ENCODE results near the gene DDI2. TPM values are rescaled to one million over a fixed set of nuclear protein-coding genes. Genes with fewer than 3 reads are reported as not detected.
A peak's percentile ranks its signal among the peaks of the same experiment; 100 is the strongest.

Gene DDI2
- polyA plus RNA-seq, 1 experiment: 7.8 TPM

- peak overlapping the region; percentile 0; the same call in 1 of the 2 replicates for H3K4me3 ChIP-seq (ENCODE audit: low read depth, low read length)
- H3K27ac ChIP-seq (ENCODE audit: low read depth, low read length): peak overlapping the region; percentile 98
- peak; percentile 28; the same call in 1 of the 2 replicates for TF ChIP-seq CTCF (IDR thresholded peaks at IDR 0.05; ENCODE audit: low read depth, low read length)
- no peak for DNase-seq (ENCODE audit: low read depth, low spot score)
- ChIA-PET POLR2A (interaction anchor here (1.1 kb wide), 1 partner anchor 10 kb away, joined by 4 read pairs; no protein-coding TSS in a partner anchor), CTCF (interaction anchor here (0.7 kb wide), 1 partner anchor 21 kb away, joined by 11 read pairs; no protein-coding TSS in a partner anchor)
- no peaks in the 10 kb centered on the region for H3K27me3 ChIP-seq (ENCODE audit: control insufficient read depth, insufficient read depth, low read length)
- no peaks in the 10 kb centered on the region for H3K9me3 ChIP-seq (ENCODE audit: control insufficient read depth, insufficient read depth, low read length)
These were observed 85.7 kb downstream of the DDI2 start for GRCh38 chr1:15702722-15703550.

- POLR2A ChIA-PET: no interaction called here
- CTCF ChIA-PET: no interaction called here
- no peaks in the 10 kb centered on the region for H3K9me3 ChIP-seq (ENCODE audit: control insufficient read depth, insufficient read depth, low read length)
- H3K27me3 ChIP-seq (ENCODE audit: control insufficient read depth, insufficient read depth, low read length): no peaks in the 10 kb centered on the region
- peak overlapping the region; percentile 98 for H3K27ac ChIP-seq (ENCODE audit: low read depth, low read length)
- TF ChIP-seq CTCF (IDR thresholded peaks at IDR 0.05; ENCODE audit: low read depth, low read length): no peak
- H3K4me3 ChIP-seq (ENCODE audit: low read depth, low read length): peak overlapping the region; percentile 33
- DNase-seq (ENCODE audit: low read depth, low spot score): peak; percentile 66
These were observed 86.3 kb downstream of the DDI2 start for GRCh38 chr1:15703562-15703961.

- peak overlapping the region; percentile 52 for H3K27ac ChIP-seq (ENCODE audit: low read depth, low read length)
- DNase-seq (ENCODE audit: low read depth, low spot score): no peak
These were observed 87.4 kb downstream of the DDI2 start for GRCh38 chr1:15704526-15705183.

GRCh38 chr1:15705184-15705566 lies 87.9 kb downstream of the DDI2 start:
- Histone ChIP-seq H3K27ac (ENCODE audit: low read depth, low read length) (no peak overlapping the region), H3K27me3 (ENCODE audit: control insufficient read depth, insufficient read depth, low read length) (no peaks in the 10 kb centered on the region), H3K9me3 (ENCODE audit: control insufficient read depth, insufficient read depth, low read length) (no peaks in the 10 kb centered on the region), H3K4me3 (ENCODE audit: low read depth, low read length) (no peak overlapping the region)
- DNase-seq (ENCODE audit: low read depth, low spot score): no peak
- TF ChIP-seq CTCF (IDR thresholded peaks at IDR 0.05; ENCODE audit: low read depth, low read length): no peak
- ChIA-PET POLR2A (no interaction called here), CTCF (interaction anchor here (0.6 kb wide), 1 partner anchor 1772 kb away, joined by 4 read pairs; no protein-coding TSS in a partner anchor)

More at GRCh38 chr1:15704526-15705183, 87.4 kb downstream of the DDI2 start:
- H3K9me3 ChIP-seq (ENCODE audit: control insufficient read depth, insufficient read depth, low read length): no peaks in the 10 kb centered on the region
- no peak for TF ChIP-seq CTCF (IDR thresholded peaks at IDR 0.05; ENCODE audit: low read depth, low read length)
- POLR2A ChIA-PET: no interaction called here
- no peak overlapping the region for H3K4me3 ChIP-seq (ENCODE audit: low read depth, low read length)
- H3K27me3 ChIP-seq (ENCODE audit: control insufficient read depth, insufficient read depth, low read length): no peaks in the 10 kb centered on the region
- CTCF ChIA-PET: interaction anchor here (0.6 kb wide), 2 partner anchors 303 to 1773 kb away, joined by 3 to 4 read pairs; no protein-coding TSS in a partner anchor
